ENCODE data around the gene HIVEP3.

The HIVEP3 gene

DNA sequence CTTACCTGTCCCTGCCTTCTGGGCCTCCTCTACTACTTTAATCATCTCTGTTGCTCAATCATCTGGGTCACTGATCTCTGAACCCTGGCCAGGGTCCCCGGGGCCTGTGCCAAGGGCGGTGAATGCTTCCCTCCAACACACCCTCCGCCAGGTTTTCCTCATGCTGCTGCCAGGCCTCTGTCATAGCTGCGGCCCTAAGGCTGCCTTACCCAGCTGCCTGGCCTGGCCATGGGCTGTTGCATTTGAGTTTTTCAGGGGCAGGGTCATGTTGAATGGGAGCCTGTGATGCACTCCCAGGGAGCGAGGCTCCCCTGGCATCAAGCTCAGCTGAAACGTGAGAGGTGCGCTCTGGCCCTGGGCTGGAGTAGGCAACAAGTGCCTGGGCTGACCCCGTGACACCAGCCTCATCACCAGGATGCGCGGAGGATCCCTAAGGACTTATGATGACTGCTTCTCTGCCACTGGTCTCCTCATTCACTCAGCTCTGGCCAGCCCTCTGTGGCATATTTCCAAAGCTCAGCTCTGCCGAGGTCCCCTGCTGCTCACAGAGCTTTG, 441.8 kb downstream of the HIVEP3 start:
- CTCF ChIA-PET: no interaction called here
- Mint-ChIP-seq H3K27ac (no peak overlapping the region), H3K9me3 (no peaks in the 10 kb centered on the region), H3K36me3 (no peaks in the 10 kb centered on the region), H3K4me3 (no peak overlapping the region), H3K4me1 (no peaks in the 10 kb centered on the region), H3K27me3 (peaks cover 35% of the 10 kb centered on the region)
- no peak for DNase-seq

DNA sequence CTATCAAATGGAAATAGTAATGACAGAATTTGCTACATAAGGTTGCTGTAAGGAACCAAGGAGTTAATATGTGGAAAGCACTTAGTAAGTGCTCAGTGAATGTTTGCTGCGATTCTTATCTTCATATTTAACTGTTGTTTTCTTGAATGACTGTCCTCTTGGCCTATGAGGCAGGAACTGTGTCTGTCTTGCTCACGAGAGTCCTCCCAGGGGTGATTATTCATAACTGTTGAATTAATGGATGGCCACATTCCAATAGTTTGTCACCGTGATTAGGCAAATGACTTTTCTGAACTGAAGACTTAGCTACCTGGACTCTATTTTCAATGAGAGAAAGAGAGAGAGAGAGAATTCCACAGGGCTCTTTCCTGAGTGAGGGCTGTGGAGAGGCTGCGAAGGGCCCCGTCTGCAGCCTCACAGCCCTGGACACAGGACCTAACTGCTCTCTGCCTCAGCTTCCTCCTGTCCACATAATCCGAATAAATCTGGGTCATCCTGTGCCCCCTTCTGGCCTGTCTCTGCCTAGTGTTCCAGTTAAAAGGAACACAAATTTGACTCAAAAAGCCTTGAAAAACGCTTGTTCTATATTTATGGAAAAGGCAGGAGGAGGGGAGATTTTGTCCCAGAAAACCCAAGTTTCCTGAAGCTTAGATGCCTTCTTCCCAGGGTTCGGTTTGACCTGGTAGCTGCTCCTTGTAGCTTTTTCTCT, 442.7 kb downstream of the HIVEP3 start:
- Mint-ChIP-seq H3K4me1 (no peaks in the 10 kb centered on the region), H3K27me3 (peaks cover 36% of the 10 kb centered on the region), H3K9me3 (no peaks in the 10 kb centered on the region), H3K4me3 (no peak overlapping the region), H3K27ac (no peak overlapping the region), H3K36me3 (no peaks in the 10 kb centered on the region)
- DNase-seq: no peak
- CTCF ChIA-PET: no interaction called here

DNA sequence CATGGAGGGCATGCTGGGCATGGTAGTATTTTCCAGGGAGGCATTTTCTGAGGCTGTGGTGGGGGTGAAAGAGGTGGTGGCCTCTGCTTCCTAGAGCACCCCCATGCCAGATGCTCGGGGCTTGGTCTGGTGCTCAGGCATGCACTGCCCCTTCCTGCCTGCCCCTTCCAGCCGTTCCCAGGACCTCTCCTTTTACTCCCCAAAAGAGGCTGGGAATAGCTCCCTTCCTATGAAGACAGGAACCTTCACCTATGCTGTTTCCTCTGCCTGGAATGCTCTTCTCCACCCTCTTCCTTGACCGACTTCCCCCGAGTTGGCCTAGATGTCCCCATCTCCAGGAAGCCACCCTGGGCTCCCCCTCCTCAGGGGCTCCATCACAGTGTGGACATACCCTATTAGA, 443.4 kb downstream of the HIVEP3 start:
- Mint-ChIP-seq H3K27ac (no peak overlapping the region), H3K4me1 (no peaks in the 10 kb centered on the region), H3K4me3 (no peak overlapping the region), H3K9me3 (no peaks in the 10 kb centered on the region), H3K36me3 (no peaks in the 10 kb centered on the region), H3K27me3 (peaks cover 31% of the 10 kb centered on the region)
- no peak for DNase-seq
- CTCF ChIA-PET: interaction anchor here (0.9 kb wide), 1 partner anchor 18 kb away, joined by 3 read pairs; no protein-coding TSS in a partner anchor

DNA sequence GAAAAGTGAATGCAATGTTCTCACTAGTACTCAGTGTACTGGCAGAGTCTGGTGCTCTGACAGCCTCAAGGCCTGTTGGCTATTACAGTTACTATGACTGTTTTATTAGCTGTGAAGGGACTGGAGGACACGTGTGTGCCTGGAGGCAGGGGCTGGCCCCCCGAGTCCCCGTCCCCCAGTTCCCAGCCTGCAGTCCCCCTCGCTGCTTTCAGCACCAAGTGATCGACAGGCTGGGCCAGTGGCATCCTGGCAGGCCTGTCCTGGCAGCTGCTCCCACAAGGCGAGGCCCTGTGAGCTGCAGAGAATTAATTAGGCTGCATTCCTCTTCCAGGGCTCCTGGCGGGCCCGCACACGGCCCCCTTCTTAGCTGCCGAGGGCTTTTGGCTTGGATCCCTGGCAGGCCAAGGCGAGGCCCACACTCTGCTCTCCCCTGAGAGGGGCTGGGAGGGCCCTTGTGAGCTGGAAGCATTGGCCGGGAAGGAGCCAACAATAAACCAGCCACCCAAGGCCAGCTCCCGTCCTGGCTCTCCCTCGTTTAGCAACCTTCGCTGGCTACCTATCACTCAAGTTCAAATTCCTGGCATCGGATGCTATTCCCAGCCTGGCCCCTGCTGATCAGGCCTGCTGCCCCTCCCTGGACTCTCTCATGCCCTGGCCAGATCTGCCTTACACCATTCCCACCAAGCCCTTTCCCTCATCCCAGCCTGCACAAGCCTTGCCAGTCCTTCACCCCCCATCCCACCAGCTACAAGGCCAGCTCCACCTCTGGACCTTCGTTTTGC, 444.0 kb downstream of the HIVEP3 start:
- Mint-ChIP-seq H3K36me3 (no peaks in the 10 kb centered on the region), H3K27ac (no peak overlapping the region), H3K4me1 (no peaks in the 10 kb centered on the region), H3K27me3 (peaks cover 25% of the 10 kb centered on the region), H3K9me3 (no peaks in the 10 kb centered on the region), H3K4me3 (no peak overlapping the region)
- DNase-seq: no peak
- CTCF ChIA-PET: interaction anchor here (0.9 kb wide), 1 partner anchor 18 kb away, joined by 3 read pairs; no protein-coding TSS in a partner anchor

DNA sequence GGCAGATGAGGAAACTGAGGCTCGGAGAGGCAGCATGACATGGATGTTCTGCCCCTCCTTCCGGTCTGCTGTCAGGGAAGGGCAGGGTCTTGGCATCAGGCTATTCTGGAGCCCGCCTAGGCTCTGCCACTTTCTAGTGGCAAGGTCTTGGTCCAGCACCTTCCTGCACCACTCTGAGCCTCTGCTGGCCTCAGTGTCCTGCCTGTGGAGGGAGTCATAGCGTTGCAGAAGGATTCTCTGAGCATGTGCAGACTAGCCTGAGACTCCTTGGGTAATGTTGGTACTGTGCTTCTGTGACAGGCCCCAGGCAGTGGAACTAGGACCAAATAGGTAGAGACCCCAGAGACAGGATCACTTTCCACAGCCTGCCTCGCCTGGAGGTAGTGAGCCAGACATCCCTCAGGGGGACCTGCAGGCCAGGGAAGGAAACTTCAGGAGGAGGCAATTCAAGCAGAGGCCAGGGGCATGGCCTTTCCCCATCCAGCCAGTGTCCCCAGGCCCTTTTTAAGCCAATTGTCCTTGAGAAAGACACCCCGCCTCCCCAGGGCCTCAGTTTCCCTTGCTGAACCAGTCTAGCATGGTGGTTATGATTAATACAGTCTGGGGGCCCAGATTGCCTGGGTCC, 444.9 kb downstream of the HIVEP3 start:
- H3K4me1 Mint-ChIP-seq: no peaks in the 10 kb centered on the region

DNA sequence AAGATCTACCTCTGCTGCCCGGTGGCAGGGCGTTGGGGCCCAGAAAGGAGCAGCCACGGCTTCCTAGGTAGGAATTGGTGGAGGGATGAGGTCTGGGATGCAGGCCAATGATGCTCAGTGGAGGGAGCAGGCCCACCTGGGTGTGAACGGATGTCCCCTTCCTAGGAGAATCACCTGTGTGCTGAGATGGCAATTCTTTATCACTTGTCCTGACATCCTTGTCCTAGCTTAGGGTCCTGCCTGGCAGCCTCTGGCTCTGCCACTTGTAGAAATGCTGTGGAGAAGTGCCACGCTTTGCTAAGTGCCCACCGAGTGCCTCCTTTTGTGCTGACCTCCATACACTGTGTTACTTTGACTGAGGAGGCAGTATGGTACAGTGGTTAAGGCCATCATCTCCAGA, 447.1 kb downstream of the HIVEP3 start:
- Mint-ChIP-seq H3K4me1 (no peaks in the 10 kb centered on the region), H3K36me3 (no peaks in the 10 kb centered on the region), H3K9me3 (no peaks in the 10 kb centered on the region), H3K4me3 (no peak overlapping the region), H3K27me3 (peaks cover 12% of the 10 kb centered on the region), H3K27ac (no peak overlapping the region)
- no peak for DNase-seq
- CTCF ChIA-PET: interaction anchor here (1.0 kb wide), 1 partner anchor 44 kb away, joined by 5 read pairs; no protein-coding TSS in a partner anchor

More for the DNA sequence above, 444.9 kb downstream of the HIVEP3 start:
- CTCF ChIA-PET: no interaction called here
- Mint-ChIP-seq H3K9me3 (no peaks in the 10 kb centered on the region), H3K27ac (no peak overlapping the region), H3K36me3 (no peaks in the 10 kb centered on the region), H3K27me3 (peaks cover 18% of the 10 kb centered on the region), H3K4me3 (no peak overlapping the region)
- no peak for DNase-seq

DNA sequence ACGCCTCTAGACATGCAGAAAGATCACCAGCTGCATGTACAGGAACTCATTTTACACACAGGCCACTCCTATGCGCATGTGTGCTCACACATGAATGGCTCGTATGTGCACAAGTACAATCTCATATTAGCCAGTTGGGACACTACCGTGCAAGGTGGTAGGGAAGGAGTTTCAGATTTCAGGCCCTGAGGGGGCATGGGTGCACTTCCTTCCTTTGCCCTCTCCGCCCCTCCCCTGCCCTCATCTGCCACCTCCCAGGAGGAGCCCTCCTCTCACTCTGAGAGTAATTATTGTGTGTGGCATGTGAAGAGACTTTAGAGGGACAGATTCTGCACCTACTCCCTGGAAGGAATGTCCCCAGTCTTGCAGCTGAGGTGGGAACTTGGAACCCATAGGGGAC, 449.0 kb downstream of the HIVEP3 start:
- DNase-seq: no peak
- Mint-ChIP-seq H3K27me3 (peaks cover 4% of the 10 kb centered on the region), H3K4me3 (no peak overlapping the region), H3K4me1 (no peaks in the 10 kb centered on the region), H3K36me3 (no peaks in the 10 kb centered on the region), H3K27ac (no peak overlapping the region), H3K9me3 (no peaks in the 10 kb centered on the region)
- CTCF ChIA-PET: no interaction called here

DNA sequence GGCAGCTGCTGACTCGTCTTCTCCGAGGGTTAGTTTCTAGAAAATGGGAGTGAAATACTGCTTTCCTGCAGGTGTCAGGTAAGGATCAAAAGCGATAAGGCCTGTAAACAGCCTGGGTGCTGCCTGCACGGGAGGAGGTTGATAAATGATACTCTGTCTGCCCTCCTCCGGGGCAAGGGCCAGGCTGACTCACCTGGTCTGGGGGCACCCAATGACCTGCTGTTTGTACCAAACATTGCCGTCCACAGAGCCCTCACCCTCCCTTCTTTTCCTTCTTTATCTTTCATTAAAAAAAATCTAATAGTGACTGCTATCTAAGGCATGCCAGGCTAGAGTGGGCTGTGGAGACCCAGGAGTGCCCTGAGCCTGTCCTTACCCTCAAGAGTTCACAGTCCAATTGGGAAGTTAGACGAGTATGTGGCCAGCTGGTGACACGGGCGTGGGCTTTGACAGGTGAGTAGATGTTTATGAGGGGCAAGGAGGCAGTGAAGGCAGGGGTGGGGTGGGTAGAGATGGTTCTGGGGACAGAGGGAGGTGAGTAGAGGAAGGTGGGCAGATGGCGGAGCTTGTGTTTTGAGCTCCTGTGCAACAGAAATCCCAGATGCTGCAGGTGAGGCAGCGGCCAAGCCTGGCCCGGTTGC, 450.5 kb downstream of the HIVEP3 start:
- CTCF ChIA-PET: no interaction called here
- Mint-ChIP-seq H3K4me1 (no peaks in the 10 kb centered on the region), H3K4me3 (no peak overlapping the region), H3K36me3 (no peaks in the 10 kb centered on the region), H3K27me3 (peaks cover 13% of the 10 kb centered on the region), H3K27ac (no peak overlapping the region), H3K9me3 (no peaks in the 10 kb centered on the region)
- DNase-seq: no peak

DNA sequence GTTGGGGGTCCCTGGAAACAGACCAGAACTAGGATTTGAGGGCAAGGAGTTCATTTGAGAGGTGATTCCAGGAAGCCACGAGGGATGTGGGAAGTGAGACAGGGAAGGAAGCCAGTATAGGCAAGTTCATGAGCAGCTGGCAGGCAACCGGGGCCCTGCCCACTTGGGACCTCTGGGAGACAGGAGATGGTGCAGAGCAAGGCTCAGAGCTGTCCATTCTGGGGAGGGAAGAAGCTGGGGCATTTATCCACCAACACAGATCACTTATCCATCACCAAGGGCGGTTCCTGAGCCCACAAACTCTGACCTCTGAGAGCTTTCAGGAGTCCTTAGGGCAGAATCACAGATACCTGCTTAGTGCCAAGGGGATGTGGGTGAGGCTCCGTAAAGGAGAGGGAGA, 451.0 kb downstream of the HIVEP3 start:
- Mint-ChIP-seq H3K4me1 (no peaks in the 10 kb centered on the region), H3K27me3 (peaks cover 13% of the 10 kb centered on the region), H3K27ac (no peak overlapping the region), H3K36me3 (no peaks in the 10 kb centered on the region), H3K4me3 (no peak overlapping the region), H3K9me3 (no peaks in the 10 kb centered on the region)
- CTCF ChIA-PET: no interaction called here
- DNase-seq: no peak

DNA sequence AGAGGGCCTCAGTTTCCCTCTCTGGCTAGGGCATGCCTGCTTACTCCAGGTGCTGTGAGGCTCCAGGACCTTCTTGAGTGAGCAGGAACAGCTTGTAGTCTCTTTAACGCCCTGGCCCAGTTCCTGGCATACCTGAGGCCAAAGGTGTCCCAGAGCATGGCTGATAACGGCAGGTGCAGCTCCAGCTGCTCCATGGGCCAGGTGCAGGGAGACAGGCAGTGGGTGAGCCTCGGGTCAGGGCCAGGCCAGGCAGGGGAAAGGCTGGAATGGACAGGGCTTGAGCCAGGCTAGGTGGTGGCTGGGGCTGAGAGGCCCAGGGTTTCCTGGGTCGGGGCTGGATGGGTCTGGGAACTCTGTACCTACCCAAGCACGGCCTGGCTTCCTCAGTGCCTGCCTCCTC, 452.6 kb downstream of the HIVEP3 start:
- no peak overlapping the region for H3K27ac Mint-ChIP-seq
- no peaks in the 10 kb centered on the region for H3K9me3 Mint-ChIP-seq
- no peak for DNase-seq
- H3K4me1 Mint-ChIP-seq: no peaks in the 10 kb centered on the region
- H3K36me3 Mint-ChIP-seq: no peaks in the 10 kb centered on the region
- peaks cover 10% of the 10 kb centered on the region for H3K27me3 Mint-ChIP-seq
- H3K4me3 Mint-ChIP-seq: no peak overlapping the region
- CTCF ChIA-PET: no interaction called here

DNA sequence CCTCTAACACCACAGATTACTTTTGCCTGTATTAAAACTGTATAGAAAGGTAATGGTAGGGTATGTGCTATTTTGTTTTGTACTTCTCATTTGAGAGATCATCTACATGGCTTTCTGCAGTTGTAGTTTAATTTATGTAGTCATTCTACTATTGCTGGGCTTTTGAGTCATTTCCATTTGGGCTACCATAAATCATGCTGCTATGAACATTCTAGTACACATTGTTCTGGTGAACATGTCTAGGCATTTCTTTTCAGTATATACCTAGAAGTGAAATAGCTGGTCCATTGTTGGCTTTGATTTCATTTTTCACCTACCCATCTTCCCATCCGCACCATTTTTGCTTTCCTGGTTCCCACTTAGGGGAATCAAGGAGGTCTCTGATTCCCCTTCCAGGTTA, 453.0 kb downstream of the HIVEP3 start:
- CTCF ChIA-PET: no interaction called here
- H3K27ac Mint-ChIP-seq: no peak overlapping the region
- no peaks in the 10 kb centered on the region for H3K36me3 Mint-ChIP-seq
- DNase-seq: no peak
- no peaks in the 10 kb centered on the region for H3K9me3 Mint-ChIP-seq
- H3K4me1 Mint-ChIP-seq: no peaks in the 10 kb centered on the region
- peaks cover 10% of the 10 kb centered on the region for H3K27me3 Mint-ChIP-seq
- H3K4me3 Mint-ChIP-seq: no peak overlapping the region

DNA sequence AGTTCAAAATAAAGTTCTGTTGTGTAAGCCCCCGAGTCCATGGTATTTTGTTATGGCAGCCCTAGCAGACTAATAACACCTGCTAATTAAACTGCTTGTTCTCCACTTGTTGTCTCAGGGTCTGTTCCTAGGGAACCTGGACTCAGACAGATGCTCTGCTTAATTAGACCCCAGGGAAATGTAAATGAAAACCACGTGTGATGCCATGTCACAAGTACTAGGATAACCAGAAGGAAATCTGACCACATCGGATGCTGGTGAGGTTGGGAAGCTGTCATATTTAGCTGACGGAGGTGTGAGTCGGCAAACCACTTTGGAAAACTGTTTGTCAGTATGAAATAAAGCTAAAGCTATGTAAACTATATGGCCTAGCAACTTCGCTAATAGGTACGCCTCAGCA, 453.8 kb downstream of the HIVEP3 start:
- H3K36me3 Mint-ChIP-seq: no peaks in the 10 kb centered on the region
- CTCF ChIA-PET: interaction anchor here (0.6 to 1.3 kb wide), 2 partner anchors 49 to 224 kb away, joined by 3 read pairs; no protein-coding TSS in a partner anchor
- no peaks in the 10 kb centered on the region for H3K4me1 Mint-ChIP-seq
- peaks cover 10% of the 10 kb centered on the region for H3K27me3 Mint-ChIP-seq
- no peak overlapping the region for H3K4me3 Mint-ChIP-seq
- no peak for DNase-seq
- H3K27ac Mint-ChIP-seq: no peak overlapping the region
- H3K9me3 Mint-ChIP-seq: no peaks in the 10 kb centered on the region

DNA sequence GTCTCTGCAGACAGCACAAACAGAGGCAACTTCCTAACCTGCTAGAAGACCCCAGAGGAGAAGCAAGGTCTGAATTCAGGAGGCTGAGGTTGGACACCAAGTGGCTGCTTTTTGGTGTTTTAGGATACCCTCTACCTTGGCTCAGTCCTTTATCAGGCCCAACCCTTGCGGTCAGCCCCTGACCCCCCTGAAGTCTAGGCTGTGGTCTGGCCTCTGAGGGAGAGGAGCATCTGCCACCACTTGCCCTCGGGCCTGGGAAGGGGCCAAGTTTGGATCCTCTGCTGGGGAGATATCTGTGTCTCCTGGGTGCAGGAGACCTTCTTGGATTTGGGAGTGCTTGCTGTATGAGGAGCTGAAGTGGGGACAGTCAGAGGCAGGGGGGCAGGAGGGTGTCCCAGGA, 455.2 kb downstream of the HIVEP3 start:
- no peak overlapping the region for H3K27ac Mint-ChIP-seq
- CTCF ChIA-PET: interaction anchor here (1.3 kb wide), 1 partner anchor 48 kb away, joined by 3 read pairs; no protein-coding TSS in a partner anchor
- H3K4me3 Mint-ChIP-seq: no peak overlapping the region
- H3K27me3 Mint-ChIP-seq: peaks cover 21% of the 10 kb centered on the region
- no peak for DNase-seq
- no peaks in the 10 kb centered on the region for H3K9me3 Mint-ChIP-seq
- no peaks in the 10 kb centered on the region for H3K36me3 Mint-ChIP-seq
- no peaks in the 10 kb centered on the region for H3K4me1 Mint-ChIP-seq

DNA sequence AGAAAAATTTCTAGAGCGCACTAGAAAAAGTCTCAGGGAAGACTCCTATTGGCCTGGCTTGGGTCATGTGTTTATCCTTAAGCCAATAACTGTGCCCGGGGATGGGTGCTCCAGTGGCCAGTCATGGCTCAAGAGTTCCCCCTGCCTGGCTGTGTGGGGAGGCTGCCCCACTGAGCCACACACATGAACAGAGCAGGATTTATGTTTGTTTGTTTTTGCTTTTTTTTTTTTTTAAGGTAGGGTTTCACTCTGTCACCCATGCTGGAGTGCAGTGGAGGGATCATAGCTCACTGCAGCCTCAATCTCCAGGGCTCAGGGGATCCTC, 456.1 kb downstream of the HIVEP3 start:
- no peaks in the 10 kb centered on the region for H3K4me1 Mint-ChIP-seq
- no peak for DNase-seq
- no peak overlapping the region for H3K4me3 Mint-ChIP-seq
- H3K27me3 Mint-ChIP-seq: peaks cover 25% of the 10 kb centered on the region
- H3K9me3 Mint-ChIP-seq: no peaks in the 10 kb centered on the region
- CTCF ChIA-PET: no interaction called here
- H3K27ac Mint-ChIP-seq: no peak overlapping the region
- no peaks in the 10 kb centered on the region for H3K36me3 Mint-ChIP-seq

All from activated naive CD4-positive, alpha-beta T cell treated with anti-CD3 and anti-CD28 coated beads, Interleukin-2, amount 10 ng/mL, durations not matched to agents 7 days and 5 days (primary cell).